GM21423 (cell line): ENCODE measurements around the gene RPGRIP1.
"Not testable (repeated sequence)": the region's sequence is repeated elsewhere in the genome, so short reads cannot be mapped to it uniquely, and the experiment has no call there.

ENCODE experiments used
- ATAC-seq: cut with Tn5 transposase; IDR thresholded peaks from one replicate; pipeline ENCODE4 v1.9.1; 2021; ENCODE audit warnings: mild to moderate bottlenecking, moderate library complexity; ENCODE audit not compliant: unreplicated experiment

Gene RPGRIP1

GRCh38 chr14:21258005-21258888 lies 21.6 kb upstream of the RPGRIP1 start:
- ATAC-seq, result no peak

- ATAC-seq, result no peak
Measured at GRCh38 chr14:21258889-21259787, 20.7 kb upstream of the RPGRIP1 start.

- ATAC-seq, result no peak
Measured at GRCh38 chr14:21261824-21262223, 18.1 kb upstream of the RPGRIP1 start.

GRCh38 chr14:21262410-21262809 lies 17.5 kb upstream of the RPGRIP1 start:
- ATAC-seq, result no peak

GRCh38 chr14:21263284-21264024 lies 16.4 kb upstream of the RPGRIP1 start:
- ATAC-seq, result no peak

- peak; percentile 60 for ATAC-seq
Measured at GRCh38 chr14:21264025-21264801, 15.7 kb upstream of the RPGRIP1 start.

GRCh38 chr14:21267431-21267845 lies 12.4 kb upstream of the RPGRIP1 start:
- ATAC-seq, result no peak

- ATAC-seq, result no peak
Measured at GRCh38 chr14:21267886-21268616, 11.8 kb upstream of the RPGRIP1 start.

GRCh38 chr14:21268617-21269251 lies 11.1 kb upstream of the RPGRIP1 start:
- no peak for ATAC-seq

- ATAC-seq, result peak; percentile 92
Measured at GRCh38 chr14:21269252-21270046, 10.4 kb upstream of the RPGRIP1 start, which contains the start of gene HNRNPC. Gene HNRNPC, minus strand, starts transcription at chr14:21269442. Its CDS starts 35,249 bp downstream, at chr14:21234193.

GRCh38 chr14:21272661-21273060 lies 7.2 kb upstream of the RPGRIP1 start:
- not testable (repeated sequence) for ATAC-seq

GRCh38 chr14:21275261-21275858 lies 4.5 kb upstream of the RPGRIP1 start:
- no peak for ATAC-seq

- ATAC-seq, result no peak
Measured at GRCh38 chr14:21278632-21279031, 1.3 kb upstream of the RPGRIP1 start.

- ATAC-seq, result not testable (repeated sequence)
Measured at GRCh38 chr14:21281917-21282316, 2.0 kb downstream of the RPGRIP1 start.

GRCh38 chr14:21286516-21286915 lies 6.6 kb downstream of the RPGRIP1 start:
- ATAC-seq, result not testable (repeated sequence)

- ATAC-seq, result no peak
Measured at GRCh38 chr14:21287168-21287567, 7.3 kb downstream of the RPGRIP1 start.

- ATAC-seq, result not testable (repeated sequence)
Measured at GRCh38 chr14:21294026-21294425, 14.1 kb downstream of the RPGRIP1 start.

- ATAC-seq, result no peak
Measured at GRCh38 chr14:21298358-21298757, 18.5 kb downstream of the RPGRIP1 start.
